ENCODE measurements around the gene KDM3A.

DNA sequence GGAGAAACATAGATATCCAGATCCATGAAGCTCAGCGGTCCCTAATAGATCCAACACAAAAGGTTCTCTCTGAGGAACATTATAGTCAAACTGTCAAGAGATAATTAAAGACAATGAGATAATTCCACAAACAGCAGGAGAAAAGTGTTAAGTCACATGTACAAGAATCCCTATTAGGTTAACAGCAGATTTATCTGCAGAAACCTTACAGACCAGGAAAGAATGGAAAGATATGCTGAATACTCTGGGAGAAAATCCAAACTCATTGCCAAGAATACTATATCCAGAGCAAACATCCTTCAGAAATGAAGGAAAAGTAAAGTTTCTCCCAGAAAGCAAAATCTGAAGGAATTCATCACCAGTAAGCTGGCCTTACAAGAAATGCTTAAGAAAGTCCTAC is 10.8 kb upstream of the KDM3A start:
- TF ChIP-seq ZNF274 (IDR thresholded peaks at IDR 0.05; ENCODE audit: borderline replicate concordance, low read depth, low read length) (no peak), POLR2AphosphoS2 (IDR thresholded peaks at IDR 0.05; ENCODE audit: low read length) (no peak), SMAD3 (CRISPR knock-in tag; conservative IDR thresholded peaks at IDR 0.05) (no peak), CREB1 (IDR thresholded peaks at IDR 0.05) (no peak), CREB1 (CRISPR knock-in tag; IDR thresholded peaks at IDR 0.05) (no peak)
